ENCODE results near the gene NCS1.

Gene NCS1

GRCh38 chr9:130172161-130172857, at the start of gene NCS1:
TSS of gene NCS1 (plus strand) at chr9:130172404. CDS start at chr9:130172664, 260 bp downstream.
- DNase-seq = peak; percentile 26

GRCh38 chr9:130122456-130122855, 49.7 kb upstream of the NCS1 start:
- no peak for DNase-seq

GRCh38 chr9:130124085-130124860, 47.9 kb upstream of the NCS1 start:
- no peak for DNase-seq

GRCh38 chr9:130126721-130127433, 45.3 kb upstream of the NCS1 start:
- DNase-seq = peak; percentile 71

GRCh38 chr9:130128251-130128650, 44.0 kb upstream of the NCS1 start:
- DNase-seq = no peak

GRCh38 chr9:130128733-130129431, 43.3 kb upstream of the NCS1 start:
- DNase-seq = peak; percentile 76

GRCh38 chr9:130129432-130130061, 42.7 kb upstream of the NCS1 start:
- DNase-seq = no peak

GRCh38 chr9:130132746-130133145, 39.5 kb upstream of the NCS1 start:
- DNase-seq = no peak

- no peak for DNase-seq
Observed at GRCh38 chr9:130137081-130137640, 35.0 kb upstream of the NCS1 start.

GRCh38 chr9:130137641-130138081, 34.5 kb upstream of the NCS1 start:
- DNase-seq = no peak

GRCh38 chr9:130138171-130138653, 34.0 kb upstream of the NCS1 start:
- peak; percentile 80 for DNase-seq

GRCh38 chr9:130138791-130139190, 33.4 kb upstream of the NCS1 start:
- DNase-seq = peak; percentile 38

GRCh38 chr9:130139251-130139650, 33.0 kb upstream of the NCS1 start:
- DNase-seq = no peak

- no peak for DNase-seq
Observed at GRCh38 chr9:130140706-130141105, 31.5 kb upstream of the NCS1 start.

GRCh38 chr9:130142056-130142455, 30.1 kb upstream of the NCS1 start:
- no peak for DNase-seq

GRCh38 chr9:130142641-130143040, 29.6 kb upstream of the NCS1 start:
- DNase-seq = no peak

- no peak for DNase-seq
Observed at GRCh38 chr9:130143279-130143893, 28.8 kb upstream of the NCS1 start.

- peak; percentile 55 for DNase-seq
Observed at GRCh38 chr9:130143958-130144366, 28.2 kb upstream of the NCS1 start.

- DNase-seq = no peak
Observed at GRCh38 chr9:130144703-130145102, 27.5 kb upstream of the NCS1 start.

- no peak for DNase-seq
Observed at GRCh38 chr9:130145658-130146057, 26.5 kb upstream of the NCS1 start.

GRCh38 chr9:130147198-130147597, 25.0 kb upstream of the NCS1 start:
- DNase-seq = no peak

Data from kidney glomerular epithelial cell (primary cell).